ENCODE results near the gene FGD3.

FGD3 gene

DNA sequence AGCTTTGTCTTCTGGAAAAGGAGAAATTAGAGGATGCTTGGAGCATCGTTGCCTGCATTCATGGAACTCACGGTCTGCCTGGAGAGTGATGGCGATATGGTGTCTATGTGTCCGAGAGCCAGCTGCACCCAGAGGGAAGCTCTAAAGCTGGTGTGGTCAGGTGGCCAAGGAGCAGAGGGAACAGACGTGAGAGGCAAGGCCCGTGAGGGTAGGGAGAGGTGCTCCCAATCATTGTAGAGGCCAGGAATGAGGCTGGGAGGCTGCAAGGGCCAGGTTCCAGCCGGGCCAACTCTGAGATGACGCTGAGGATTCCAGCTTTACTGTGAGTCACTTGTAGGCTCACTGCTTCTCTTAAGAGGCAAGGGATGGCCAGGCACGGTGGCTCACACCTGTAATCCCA, 7.6 kb downstream of the FGD3 start:
- DNase-seq = no peak

DNA sequence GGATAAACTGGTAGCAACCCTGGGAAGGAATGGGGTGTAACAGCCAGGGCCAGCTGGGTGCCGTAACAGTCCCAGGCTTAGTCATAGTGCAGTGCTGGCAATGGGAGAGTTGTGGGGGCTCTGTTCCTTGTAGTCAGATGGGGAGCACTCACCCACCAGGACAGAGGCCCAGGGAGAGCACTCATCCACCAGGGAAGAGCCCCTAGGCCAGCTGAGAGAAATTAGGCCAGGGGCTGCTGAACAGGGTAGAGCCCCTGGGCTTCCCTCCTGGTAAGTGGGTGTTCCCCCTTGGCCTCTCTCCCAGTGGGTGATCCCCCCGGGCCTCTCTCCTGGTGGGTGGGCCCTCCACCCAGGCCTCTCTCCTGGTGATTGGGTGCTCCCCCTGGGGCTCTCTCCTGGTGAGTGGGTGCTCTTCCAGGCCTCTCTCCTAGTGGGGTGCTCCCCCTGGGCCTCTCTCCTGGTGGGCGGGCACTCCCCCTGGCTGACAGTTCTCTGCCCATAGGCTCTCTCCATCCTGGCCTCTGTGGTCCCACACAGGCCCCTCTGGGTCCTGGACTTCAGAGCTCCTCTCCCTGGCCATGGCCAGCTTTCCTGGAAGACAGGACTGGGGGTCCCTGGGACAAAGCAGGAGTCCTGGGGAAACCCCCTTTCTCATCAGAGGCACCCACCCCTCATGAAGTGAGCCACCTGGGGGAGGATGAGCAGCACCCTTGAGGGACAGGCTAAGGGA, 13.4 kb downstream of the FGD3 start:
- DNase-seq = no peak

DNA sequence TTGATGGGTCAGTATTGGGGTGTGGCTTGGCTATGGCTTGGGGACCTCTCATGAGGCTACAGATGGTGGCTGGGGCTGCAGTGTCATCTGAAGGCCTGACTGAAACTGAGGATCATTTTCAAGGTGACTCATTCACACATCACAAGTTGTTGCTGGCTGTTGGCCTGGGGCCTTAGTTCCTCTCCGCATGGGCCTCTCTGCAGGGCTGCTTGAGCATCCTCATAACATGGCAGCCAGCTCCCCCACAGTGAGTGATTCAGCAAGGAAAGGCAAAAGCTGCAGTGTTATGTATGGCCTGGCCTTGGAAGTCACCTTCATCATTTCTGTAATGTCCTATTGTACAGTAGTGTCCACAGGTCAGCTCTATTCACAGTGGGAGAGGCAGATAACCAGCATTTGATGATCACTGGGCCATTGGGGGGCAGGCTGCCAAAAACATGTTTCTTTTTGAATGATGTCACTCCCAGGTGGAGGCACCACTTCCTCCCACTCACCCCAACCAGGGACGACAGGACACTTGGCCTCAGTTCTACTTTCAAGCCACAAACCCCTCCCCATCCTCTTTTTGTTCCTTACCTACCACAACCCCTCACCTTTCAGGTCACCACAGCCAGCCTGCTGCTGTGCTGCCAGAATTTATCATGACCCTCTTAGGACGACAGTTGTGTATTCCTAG, 14.4 kb downstream of the FGD3 start:
- DNase-seq = peak; percentile 34 to 54

DNA sequence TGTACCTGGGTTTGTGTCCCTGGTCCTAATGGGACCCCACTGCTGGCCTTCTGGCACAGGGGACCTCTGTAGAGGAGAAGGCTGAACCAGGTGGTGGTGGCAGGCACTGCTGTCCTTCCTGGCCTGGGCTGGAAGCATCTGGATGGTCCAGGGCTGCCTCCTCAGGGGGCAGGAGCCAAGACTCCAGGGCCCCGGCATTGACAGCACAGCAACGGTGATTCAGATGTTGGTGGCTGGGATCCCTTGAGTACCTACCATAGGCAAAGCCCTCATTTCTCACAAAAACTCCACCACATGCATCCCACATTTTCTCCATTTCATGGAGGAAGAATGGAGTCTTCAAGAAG, 15.0 kb downstream of the FGD3 start:
- no peak for DNase-seq

DNA sequence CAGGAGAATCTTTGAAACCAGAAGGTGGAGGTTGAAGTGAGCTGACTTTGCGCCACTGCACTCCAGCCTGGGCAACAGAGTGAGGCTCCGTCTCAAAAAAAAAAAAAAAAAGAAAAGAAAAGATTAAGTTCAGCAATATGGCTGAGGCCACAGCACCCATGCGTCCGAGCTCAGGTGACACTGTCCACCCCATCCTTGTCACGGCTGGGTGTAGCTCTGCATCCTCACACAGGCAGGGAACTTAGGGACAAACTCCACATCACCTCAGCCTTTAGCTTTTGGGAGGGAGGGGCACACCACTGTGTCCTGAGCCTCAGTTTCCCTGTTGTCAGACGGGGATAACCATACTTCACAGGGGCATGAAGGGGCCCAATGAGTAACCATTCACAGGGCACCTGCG, 15.5 kb downstream of the FGD3 start:
- DNase-seq = no peak

DNA sequence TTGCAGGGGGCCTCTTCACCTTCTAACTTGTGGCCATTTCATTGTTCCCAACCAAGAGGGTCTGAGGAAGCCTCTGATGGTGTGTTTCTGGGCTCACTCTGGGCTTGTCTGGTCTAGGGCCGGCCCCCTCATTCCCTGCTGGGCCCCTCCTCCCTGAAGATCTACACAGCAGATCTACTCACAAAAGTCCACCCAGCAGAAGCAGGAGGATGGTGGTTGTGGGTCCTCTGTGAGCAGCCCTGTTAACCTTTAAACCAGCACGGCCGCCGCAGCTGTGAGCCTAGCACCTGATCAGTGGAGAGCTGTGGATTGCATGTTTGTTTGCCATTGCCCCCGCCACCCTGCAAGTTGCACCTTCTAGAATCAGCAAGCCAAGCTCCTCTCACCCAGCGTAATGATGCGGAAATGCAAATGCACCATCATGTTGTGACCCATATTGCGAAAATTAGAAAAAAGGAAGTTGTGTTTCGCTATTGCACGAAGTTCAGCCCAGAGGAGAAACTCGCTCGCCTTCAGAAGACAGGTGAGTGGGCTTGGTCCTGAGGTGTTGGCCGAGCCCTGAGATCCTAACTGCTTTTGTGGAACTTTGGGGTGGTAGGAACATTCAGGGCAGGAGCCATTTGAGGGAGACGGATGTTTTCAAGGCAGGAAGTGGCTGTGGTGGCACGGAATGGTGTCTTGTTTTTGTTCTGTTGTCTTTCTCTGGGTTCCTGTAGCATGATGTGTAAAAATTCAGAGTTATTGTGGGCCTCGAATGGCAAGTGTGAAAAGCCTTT, 16.7 kb downstream of the FGD3 start:
- peak; percentile 79 to 80 for DNase-seq

DNA sequence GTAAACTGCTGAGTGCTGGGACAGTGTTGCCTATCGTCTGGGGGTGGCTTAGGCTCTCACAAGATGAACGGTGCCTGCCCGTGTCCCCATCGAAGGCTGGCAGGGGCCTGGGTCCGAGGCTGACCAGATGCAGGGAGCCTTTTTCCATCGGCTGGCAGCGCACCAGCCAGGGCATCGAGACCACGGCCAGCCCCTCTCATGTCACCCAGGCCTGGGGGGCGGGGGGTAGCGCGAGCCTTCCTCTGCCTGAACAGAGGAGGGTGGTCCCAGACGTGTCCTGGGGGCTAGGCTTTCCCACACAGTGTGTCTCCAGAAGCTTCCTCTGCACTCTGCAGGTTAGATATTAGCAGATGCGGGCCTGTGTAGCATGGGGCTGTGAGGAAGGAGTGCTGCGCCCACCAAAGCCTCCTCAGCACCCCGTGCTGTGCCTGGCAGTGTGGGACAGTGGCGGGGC, 17.3 kb downstream of the FGD3 start:
- DNase-seq = no peak

DNA sequence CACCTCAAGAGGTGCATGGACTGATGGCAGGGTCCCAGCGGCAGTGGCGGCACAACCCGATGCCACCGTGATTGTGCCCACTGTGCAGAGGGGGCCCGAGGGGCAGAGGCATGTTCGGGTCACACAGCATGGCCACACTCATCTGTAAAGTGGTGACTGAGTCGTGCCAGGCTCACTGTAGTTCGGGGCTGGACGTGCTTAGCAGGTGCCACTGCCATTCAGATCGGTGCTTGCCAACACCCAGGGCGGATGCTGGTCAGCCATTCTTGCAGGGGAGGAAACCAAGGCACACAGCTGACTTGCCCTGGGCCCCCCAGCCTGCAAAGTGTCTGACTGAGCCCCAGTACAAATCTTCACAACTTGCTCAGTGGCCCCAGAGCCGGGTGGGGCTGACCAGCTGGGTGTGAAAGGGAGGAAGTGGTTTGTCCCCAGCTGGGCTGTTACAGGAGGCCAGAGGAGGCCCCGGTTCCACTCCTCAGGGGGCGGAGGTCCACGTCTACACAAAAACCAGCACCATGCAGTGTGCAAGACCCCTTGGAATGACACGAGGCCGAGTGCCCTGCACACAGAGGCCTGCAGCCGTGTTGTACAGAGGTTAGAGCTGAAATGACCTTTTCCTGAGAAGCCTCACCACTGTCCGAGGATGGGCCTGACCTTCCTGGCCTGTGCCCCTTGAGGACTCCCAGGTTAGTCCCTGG, 17.9 kb downstream of the FGD3 start:
- DNase-seq = peak; percentile 38 to 54

DNA sequence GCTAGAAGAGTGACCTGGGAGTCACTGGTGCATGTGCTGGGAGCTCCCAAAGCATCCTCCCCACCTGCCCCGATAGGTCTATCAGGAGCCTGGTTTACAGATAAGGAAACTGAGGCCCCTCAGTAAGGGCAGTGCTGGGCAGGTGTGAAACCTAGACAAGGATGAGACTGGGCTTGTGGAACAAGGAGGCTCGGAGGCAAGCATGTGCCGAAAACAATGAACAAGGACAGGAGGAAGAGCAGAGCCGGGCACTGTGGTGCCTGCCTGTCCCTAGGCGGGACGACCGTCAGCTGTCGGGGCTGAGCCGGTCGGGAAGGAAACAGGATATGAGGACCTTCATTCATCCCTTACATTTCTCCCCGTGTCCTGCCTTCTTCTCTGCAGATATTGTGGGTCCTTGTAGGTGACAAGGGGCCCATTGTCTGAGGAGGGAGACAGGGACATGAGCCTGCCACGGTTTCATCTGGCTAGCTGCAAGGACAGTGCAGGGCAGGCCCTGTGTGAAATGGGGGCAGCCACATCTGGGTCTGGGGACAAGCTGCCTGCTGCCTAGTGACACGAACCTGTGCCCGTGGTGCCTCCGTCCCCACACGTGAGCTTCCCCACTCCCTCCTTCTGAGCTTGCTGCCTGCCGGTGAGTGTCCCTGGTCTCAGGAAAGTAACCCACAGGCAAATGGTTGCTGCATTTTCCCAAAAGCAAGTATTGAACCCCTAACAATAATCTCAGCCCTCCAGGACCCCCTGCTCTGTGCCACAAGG, 18.6 kb downstream of the FGD3 start:
- no peak for DNase-seq

DNA sequence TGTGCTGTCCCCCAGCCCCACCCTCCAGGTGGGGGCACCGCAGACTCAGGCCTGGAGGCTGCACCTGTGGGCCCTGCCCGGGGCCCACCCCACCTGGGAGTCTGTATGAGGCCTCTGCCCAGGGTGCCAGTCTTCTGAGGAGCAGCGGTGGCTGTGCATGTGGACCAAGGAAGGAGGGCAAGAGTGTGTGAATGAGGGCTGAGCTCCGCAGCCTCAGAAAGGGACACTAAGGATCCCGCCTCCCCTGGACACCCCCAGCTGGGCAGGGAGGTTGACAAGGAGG, 19.1 kb downstream of the FGD3 start:
- DNase-seq = no peak

DNA sequence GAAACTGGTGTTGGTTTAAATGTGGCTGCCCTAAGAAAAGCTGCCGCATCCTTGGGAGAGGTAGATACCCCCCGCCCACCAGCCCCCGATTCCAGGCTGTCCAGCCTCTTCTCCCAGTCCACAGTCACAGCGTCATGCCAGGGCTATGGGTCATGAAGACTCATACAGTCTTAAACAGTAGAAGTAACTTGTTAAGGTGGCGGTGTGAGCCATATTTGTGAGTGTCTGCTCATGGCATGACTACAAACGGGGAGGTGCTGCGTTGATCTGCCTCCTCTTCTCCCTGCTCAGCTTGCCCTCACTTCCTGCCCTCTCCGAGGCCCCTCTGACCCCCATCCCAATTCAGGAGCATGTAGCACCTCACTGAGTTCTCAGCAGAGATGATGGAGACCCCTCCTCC, 20.8 kb downstream of the FGD3 start:
- DNase-seq = no peak

DNA sequence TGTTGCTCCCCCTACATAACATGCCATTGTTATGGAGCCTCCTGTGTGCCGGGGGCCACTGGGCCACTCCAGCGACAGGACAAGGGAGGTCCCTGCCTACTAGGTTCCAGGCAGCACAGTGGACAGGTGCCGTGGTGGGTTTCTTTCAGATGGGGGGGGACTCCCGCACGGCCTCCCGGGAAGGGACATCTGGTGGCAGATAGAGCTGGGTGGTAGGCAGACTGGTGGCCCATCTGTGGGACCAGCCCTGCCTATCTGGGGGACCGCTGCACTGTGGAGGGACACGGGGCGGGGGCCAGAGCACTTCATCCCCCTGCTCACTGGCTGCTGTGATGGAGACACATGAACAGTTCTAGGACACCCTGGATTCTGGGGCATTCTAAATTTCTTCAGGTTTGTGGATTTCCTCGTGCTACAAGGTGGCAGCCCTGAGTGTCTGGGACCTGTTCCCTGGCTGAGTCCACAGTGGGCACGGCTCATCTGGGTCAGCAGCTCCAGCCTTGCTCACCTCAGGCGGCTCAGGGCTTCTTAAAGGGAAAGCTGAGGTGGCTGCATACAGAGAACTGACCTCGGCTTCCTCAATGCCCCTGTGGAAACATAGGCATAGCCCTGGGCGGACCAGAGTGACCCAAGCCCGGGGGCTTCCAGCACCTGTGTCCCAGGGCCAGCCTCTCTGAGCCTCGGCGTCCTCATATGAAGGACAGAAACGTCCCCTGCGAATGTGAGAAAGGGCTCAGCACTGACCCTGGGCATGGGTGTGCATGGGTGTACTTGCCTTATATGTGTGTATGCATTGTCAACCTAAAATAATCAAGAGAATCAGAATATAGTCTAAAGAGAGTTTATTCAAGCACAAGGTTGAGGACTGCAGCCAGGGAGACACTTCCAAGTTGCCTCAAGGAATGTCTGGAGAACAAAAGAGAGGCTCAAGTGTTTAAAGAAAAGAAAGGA, 22.5 kb downstream of the FGD3 start:
- no peak for DNase-seq

DNA sequence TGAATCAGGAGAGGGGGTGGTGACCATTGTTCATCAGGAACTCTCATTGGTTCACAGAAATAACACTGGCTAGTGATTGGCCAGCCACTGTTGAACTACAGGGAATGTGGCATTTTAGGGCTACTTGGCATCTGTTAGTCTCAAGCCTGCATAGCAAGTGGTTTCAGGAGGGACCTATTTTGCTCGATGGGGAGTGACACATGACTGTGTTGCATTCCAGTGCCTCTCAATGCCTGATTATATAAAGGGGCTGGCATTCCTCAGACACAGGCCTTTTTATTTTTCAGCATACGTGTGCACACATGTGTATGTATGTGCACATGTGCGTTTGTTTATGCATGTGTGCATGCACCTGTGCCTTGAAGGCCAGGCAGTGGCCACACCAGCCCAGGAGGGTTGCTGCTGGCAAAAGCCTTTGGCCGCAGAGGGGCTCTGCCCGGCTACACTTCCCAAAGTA, 23.2 kb downstream of the FGD3 start:
- no peak for DNase-seq

DNA sequence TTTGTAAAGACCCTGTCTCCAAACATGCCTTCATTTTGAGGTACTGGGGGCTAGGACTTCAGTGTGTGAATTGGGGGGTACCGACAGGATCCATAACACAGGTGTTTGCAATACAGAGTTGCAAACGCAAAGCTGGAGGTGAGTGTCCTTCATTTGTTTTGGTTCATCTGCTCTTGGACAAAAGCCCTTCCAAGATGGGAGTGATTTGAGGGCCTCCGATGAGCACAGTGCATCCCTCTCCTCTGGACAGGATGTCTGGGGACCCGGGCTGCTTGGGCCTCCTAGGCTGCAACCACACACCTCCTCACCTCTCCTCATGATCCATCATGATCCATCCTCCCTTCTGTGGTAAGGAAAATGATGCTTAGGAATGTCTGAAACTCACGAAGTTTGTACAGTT, 23.8 kb downstream of the FGD3 start:
- no peak for DNase-seq

DNA sequence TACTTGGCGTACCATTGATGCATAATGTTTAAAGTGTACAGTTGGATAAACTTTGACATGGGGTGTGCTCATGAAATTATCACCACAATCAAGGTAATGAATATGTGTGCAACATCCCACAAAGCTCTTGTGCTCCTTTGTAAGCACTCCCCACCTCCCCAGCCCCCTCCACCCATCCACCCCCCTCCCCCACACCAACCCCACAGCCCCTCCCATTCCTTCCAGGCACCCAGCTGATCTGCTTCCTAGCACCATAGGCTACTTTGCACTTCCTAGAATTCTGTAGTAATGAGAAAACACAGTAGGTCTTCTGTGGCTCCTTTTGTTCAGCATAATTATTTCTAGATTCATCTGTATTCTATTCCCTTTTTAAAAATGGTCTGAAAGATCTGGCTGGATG, 24.5 kb downstream of the FGD3 start:
- DNase-seq = no peak

DNA sequence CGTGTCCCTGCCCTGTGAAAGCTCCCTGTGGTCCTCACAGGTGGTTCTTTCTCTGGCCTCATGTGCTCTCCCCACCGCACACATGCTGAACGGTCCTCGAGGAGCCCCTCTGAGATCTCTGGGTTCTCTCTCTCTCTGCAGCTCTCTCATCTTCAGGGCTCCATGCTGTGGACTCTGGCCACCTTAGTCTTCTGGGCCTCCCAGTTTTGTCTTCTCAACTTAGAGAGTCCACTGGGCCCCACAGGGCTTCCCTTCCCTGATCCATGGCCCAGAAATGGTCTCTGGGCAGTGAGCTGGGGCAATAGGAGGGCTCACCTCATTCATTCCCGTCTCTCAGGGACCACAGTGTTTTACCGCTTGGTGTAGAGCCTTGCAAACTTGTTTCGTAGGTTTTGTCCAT, 26.4 kb downstream of the FGD3 start:
- DNase-seq = no peak

DNA sequence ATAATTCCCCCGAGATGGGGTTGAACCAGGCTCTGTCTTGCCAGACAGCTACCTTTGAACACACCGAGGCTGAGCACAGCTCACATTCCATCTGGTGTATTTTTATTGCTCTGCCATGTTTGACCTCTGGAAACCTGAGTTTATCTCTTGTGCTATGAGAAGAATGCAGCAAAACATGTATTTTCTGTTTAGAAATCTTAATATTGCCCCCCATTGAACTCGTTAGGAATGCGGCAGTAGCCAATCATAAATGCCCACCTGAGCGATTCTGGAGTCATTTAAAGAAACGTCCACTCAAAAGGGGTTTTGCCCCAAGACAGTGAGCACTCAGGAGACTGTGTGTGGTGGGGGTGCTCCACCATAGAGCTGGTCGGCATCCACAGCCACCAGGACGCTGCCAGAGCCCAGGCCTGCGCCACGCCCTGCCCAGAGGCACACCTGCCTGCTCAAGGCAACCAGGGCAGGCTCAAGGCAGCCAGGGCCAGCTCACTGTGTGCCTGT, 26.9 kb downstream of the FGD3 start:
- DNase-seq = no peak

DNA sequence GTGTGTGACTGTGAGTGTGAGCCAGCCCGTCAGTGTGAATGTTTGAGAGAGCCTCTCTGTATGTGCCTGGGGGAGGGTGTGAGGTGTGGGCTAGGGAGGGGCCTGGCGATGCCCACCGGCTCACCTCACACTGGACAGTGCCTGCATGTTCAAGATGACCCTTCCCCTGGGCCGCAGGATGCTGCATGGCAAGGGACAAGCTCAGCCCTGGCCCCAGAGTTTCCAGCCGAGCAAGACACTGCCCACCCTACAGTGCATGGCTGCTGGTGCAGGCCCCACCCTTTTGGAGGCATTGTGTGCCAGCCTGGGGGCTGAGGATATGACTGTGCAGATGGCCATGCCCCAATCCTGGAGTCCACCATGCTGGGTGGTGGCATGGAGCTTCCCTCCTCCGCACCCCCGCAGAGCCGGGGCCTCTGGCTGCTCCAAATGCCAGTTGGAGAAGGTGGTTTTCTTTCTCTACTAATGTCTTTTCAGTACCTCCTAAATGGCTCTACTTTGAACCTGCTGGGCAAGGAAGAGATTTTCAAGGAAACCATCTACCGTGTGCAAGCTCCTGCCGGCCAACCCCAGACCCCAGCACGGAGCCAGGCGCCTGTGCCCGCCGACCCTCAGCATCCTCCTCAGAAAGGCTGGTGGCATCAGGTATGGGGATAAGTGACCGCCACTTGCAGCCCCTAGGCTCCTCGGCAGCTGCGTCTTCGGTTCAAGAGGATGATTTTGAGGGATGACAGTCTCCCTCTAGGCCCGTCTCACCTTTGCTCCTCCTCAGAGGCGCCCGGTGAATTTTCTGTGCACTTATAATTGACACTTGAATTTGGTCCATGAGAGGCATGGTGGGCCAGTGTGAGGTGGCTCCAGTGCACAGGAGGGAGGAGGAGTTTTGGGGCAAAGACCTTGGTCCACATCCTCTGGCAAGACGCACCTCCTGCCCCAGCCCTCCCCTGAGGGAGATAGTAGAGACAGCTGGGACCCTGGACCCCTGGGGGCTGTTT, 27.7 kb downstream of the FGD3 start:
- DNase-seq = no peak

DNA sequence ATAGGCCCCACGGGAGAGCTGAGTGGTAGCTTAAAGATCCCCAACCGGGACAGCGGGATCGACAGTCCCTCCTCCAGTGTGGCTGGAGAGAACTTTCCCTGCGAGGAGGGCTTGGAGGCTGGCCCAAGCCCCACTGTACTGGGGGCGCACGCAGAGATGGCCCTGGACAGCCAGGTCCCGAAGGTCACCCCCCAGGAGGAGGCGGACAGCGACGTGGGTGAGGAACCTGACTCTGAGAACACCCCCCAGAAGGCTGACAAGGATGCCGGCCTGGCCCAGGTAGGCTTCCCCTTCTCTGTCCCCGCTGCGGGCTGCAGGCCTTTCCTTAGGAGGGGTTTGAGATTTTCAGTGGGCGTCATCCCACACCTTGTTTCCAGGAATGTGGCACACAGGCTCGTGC, 29.1 kb downstream of the FGD3 start:
- DNase-seq = no peak

DNA sequence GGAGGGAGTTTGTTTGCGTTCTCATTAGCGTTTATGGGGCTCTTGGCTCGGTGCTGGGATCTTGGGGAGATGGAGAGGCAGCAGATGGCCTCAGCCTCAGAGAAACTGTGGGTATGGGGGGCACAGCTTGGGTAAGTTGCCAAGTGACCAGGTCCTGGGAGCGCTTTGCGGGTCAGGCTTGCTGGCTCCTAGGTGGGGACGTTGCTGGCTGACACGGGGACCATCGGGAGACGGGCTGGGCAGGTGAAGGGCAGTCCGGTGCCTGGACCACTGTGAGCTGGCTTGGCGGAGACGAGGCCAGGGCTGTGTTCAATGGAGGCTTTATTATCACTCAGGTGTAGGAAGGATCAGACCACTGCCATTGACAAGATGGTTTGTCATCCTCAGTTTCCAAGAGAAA, 30.0 kb downstream of the FGD3 start:
- DNase-seq = no peak
